SK-N-SH (cell line): ENCODE measurements around the gene CNOT4. TPM values are rescaled to one million over a fixed set of nuclear protein-coding genes. Genes with fewer than 3 reads are reported as not detected.

Source experiments
- CTCF ChIA-PET: fragments of 300-600, 350-600 bp; formaldehyde crosslinking; extraction: SDS; loops from one replicate; lab custom pipeline; 2021; lab: Yijun Ruan, JAX
- POLR2A ChIA-PET: fragments of 350-600 bp; sonication (Branson Sonifier 250); formaldehyde crosslinking; extraction: SDS; loops from one replicate; lab custom pipeline; 2020; ENCODE audit warnings: antibody characterized with exemption, inconsistent platforms; lab: Yijun Ruan, JAX
- DNase-seq: peaks from one replicate; pipeline ENCODE4 v3.0.0; 2012
- H2AFZ ChIP-seq: fragments of 200-600 bp; sonication (generic); 2 replicates; pipeline ENCODE4 v1.8.1; 2016; ENCODE audit warnings: antibody characterized with exemption, mild to moderate bottlenecking, low read depth
- H3F3A ChIP-seq: fragments of 200-600 bp; sonication (generic); replicated peaks from 2 replicates; pipeline ENCODE3; 2016; ENCODE audit warnings: antibody characterized with exemption, mild to moderate bottlenecking; ENCODE audit not compliant: insufficient read depth
- H3K27ac ChIP-seq, 2 experiments: fragments of 200-500 bp in 1 of 2; fragments of 200-600 bp in 1 of 2; sonication (Bioruptor generic) in 1 of 2; sonication (generic), shearing (Covaris generic) in 1 of 2; 2 replicates each; pipeline versions ENCODE4 v1.5.1 to v1.6.1; 2014 to 2016; ENCODE audit warnings: low read depth in 2 of 2, inconsistent platforms in 1 of 2, low read length in 1 of 2, mild to moderate bottlenecking in 1 of 2, mixed read lengths in 1 of 2
- H3K27me3 ChIP-seq: fragments of 200-600 bp; sonication (generic), shearing (Covaris generic); 2 replicates; pipeline ENCODE4 v1.6.1; 2016; ENCODE audit warnings: mixed run types; ENCODE audit not compliant: insufficient read depth
- H3K36me3 ChIP-seq, 2 experiments: fragments of 200-500 bp in 1 of 2; fragments of 200-600 bp in 1 of 2; sonication (Bioruptor generic) in 1 of 2; sonication (generic) in 1 of 2; replicated peaks in 1 of 2; 2 replicates each; pipeline versions ENCODE3 to v1.5.1; 2014 to 2016; ENCODE audit warnings: low read length in 1 of 2, mild to moderate bottlenecking in 1 of 2; ENCODE audit not compliant: insufficient read depth in 2 of 2, control insufficient read depth in 1 of 2
- H3K4me1 ChIP-seq, 2 experiments: fragments of 200-500 bp in 1 of 2; fragments of 200-600 bp in 1 of 2; sonication (Bioruptor generic) in 1 of 2; sonication (generic), shearing (Covaris generic) in 1 of 2; 2 replicates each; pipeline versions ENCODE4 v1.5.1 to v1.6.1; 2014 to 2016; ENCODE audit warnings: low read depth in 1 of 2, low read length in 1 of 2, mixed run types in 1 of 2; ENCODE audit not compliant: insufficient read depth in 2 of 2, control insufficient read depth in 1 of 2
- H3K4me2 ChIP-seq: fragments of 200-600 bp; sonication (generic), shearing (Covaris generic); 2 replicates; pipeline ENCODE4 v1.6.1; 2017; ENCODE audit warnings: mixed run types
- H3K4me3 ChIP-seq, 2 experiments: fragments of 200-500 bp in 1 of 2; fragments of 200-600 bp in 1 of 2; sonication (Bioruptor generic) in 1 of 2; sonication (generic), shearing (Covaris generic) in 1 of 2; 2 replicates each; pipeline versions ENCODE4 v1.5.1 to v1.8.1; 2014 to 2016; ENCODE audit warnings: low read depth in 2 of 2, inconsistent platforms in 1 of 2, low read length in 1 of 2, mild to moderate bottlenecking in 1 of 2, mixed read lengths in 1 of 2, moderate library complexity in 1 of 2
- H3K79me2 ChIP-seq: fragments of 200-600 bp; sonication (generic); 2 replicates; pipeline ENCODE4 v1.8.1; 2017; ENCODE audit warnings: mild to moderate bottlenecking; ENCODE audit not compliant: insufficient read depth
- H3K9ac ChIP-seq: fragments of 200-600 bp; sonication (generic); 2 replicates; pipeline ENCODE4 v1.6.1; 2017; ENCODE audit warnings: mixed run types
- H3K9me2 ChIP-seq: fragments of 200-600 bp; sonication (generic); 2 replicates; pipeline ENCODE4 v1.6.1; 2017; ENCODE audit warnings: mixed run types
- H3K9me3 ChIP-seq: fragments of 200-600 bp; sonication (generic); 2 replicates; pipeline ENCODE4 v1.6.1; 2017; ENCODE audit warnings: mixed run types, mild to moderate bottlenecking, moderate library complexity
- H4K20me1 ChIP-seq: fragments of 200-600 bp; sonication (generic); 2 replicates; pipeline ENCODE4 v1.6.1; 2017; ENCODE audit warnings: mild to moderate bottlenecking, mixed run types; ENCODE audit not compliant: insufficient read depth
- CHD2 ChIP-seq: fragments of 150-350 bp; IDR thresholded peaks from 2 replicates; pipeline ENCODE4 v1.6.1; 2018; ENCODE audit warnings: low read length; ENCODE audit not compliant: partially characterized antibody
- ELF1 ChIP-seq: IDR thresholded peaks from 2 replicates; pipeline ENCODE4 v1.4.0; 2012
- FOSL2 ChIP-seq: IDR thresholded peaks from 2 replicates; pipeline ENCODE4 v1.4.0; 2012; ENCODE audit warnings: low read depth, mild to moderate bottlenecking, moderate library complexity, borderline replicate concordance
- FOXJ3 ChIP-seq: sonication (generic); formaldehyde crosslinking; IDR thresholded peaks from 2 replicates; pipeline ENCODE4 v1.5.1; 2020; ENCODE audit warnings: mild to moderate bottlenecking, missing genetic modification reagents
- GABPA ChIP-seq: IDR thresholded peaks from 2 replicates; pipeline ENCODE4 v1.4.0; 2012; ENCODE audit warnings: low read depth, mild to moderate bottlenecking
- JUND ChIP-seq: IDR thresholded peaks from 2 replicates; pipeline ENCODE4 v1.4.0; 2012
- MAX ChIP-seq: IDR thresholded peaks from 2 replicates; pipeline ENCODE4 v1.4.0; 2012; ENCODE audit warnings: low read depth
- NFIC ChIP-seq: IDR thresholded peaks from 2 replicates; pipeline ENCODE4 v1.4.0; 2012; ENCODE audit warnings: borderline replicate concordance
- PBX3 ChIP-seq: IDR thresholded peaks from 2 replicates; pipeline ENCODE4; 2012
- POLR2AphosphoS5 ChIP-seq: IDR thresholded peaks from 2 replicates; pipeline ENCODE4 v1.6.1; 2012; ENCODE audit warnings: low read depth, low read length
- RFX5 ChIP-seq: IDR thresholded peaks from 2 replicates; pipeline ENCODE4 v1.6.1; 2012; ENCODE audit warnings: mild to moderate bottlenecking, improper control_type of control experiment, low read length
- SMC3 ChIP-seq: IDR thresholded peaks from 2 replicates; pipeline ENCODE4 v1.6.1; 2012; ENCODE audit warnings: low read depth, low read length, improper control_type of control experiment
- TAF1 ChIP-seq: IDR thresholded peaks from 2 replicates; pipeline ENCODE4 v1.6.1; 2012; ENCODE audit warnings: low read depth, mild to moderate bottlenecking, low read length, moderate library complexity, borderline replicate concordance
- TEAD4 ChIP-seq: IDR thresholded peaks from 2 replicates; pipeline ENCODE4 v1.4.0; 2012; ENCODE audit warnings: mild to moderate bottlenecking, borderline replicate concordance; ENCODE audit not compliant: insufficient read depth
- YY1 ChIP-seq: IDR thresholded peaks from 2 replicates; pipeline ENCODE4 v1.4.0; 2012; ENCODE audit warnings: low read depth, mild to moderate bottlenecking
- WGBS: methylation state at CpG from one replicate; pipeline ENCODE4 v1.1.6; 2017; ENCODE audit warnings: low lambda C conversion rate; 5-methylcytosine and 5-hydroxymethylcytosine counted together
- polyA plus RNA-seq, 3 experiments: library from polyadenylated mRNA; depleted of rRNA; stranded (reverse); fragments of >200 nt; gene quantifications; 2 replicates each; pipeline ENCODE4 v1.2.3, GENCODE V29; 2012
- TF ChIP-seq, protein P1 (sequence below): fragments of 150-350 bp; IDR thresholded peaks from 2 replicates; pipeline ENCODE4 v1.6.1; 2016; ENCODE audit warnings: mild to moderate bottlenecking, low read depth, low read length

CNOT4 gene
- polyA plus RNA-seq, 1 of the 3 experiments (the other 2 are of a cell fraction): 8.0 TPM

DNA sequence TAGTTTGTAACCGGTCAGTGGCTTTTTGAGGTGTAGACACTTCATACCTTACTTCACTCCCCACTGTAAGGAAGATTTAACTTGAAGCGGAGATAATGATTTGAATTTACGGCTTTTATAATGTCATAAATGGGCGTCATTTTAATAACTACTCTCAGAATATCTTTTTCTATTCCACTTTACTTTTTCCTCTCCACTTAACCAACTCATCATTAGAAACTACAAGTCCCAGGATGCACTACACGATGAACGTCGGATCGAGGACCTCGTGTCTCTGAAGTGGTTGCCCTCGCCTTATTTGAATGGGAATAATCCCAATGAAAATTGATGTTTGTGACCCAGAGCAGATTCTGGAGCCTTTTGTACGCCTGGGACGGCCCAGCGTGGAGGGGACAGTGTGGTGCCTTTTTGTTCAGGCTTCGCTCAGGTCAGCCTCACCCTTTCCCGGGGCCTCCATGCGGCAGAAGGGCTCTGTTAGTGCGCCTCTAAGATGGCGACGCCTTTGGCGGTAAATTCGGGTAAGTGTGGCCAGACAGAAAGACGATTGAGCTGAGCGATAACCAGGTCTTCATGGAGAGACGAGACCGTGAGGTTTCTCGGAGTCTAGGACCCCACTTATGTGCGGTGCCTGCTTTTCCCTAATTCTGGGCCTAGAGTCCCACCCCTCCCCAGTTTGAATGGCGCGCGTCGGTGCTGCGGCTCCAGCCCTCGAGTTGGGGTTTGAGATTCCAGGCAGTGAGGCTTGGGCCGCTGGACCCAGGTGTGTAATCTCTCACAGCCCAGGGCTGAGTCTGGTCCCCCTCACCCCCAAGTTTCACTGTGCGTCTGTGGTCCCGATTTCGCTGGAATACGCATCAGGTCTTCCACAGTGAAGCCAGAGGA, 47.8 kb upstream of the CNOT4 start, which contains the start of gene NUP205 (continued):
- TF ChIP-seq GABPA (peak; percentile 10; the same call in 1 of the 2 replicates), TAF1 (peak; percentile 94), POLR2AphosphoS5 (peak; percentile 96), YY1 (peak; percentile 97), JUND (no peak), SMC3 (0 out of 2 replicates have a peak, but pooled peaks have one; percentile 13), MAX (peak; percentile 97), FOSL2 (no peak), NFIC (no peak), CHD2 (peak; percentile 81), FOXJ3 (CRISPR knock-in tag) (peak; percentile 59; the same call in 1 of the 2 replicates)
- TF ChIP-seq, all 33 proteins: peak for 13

- no peak overlapping the region for H2AFZ ChIP-seq
- POLR2A ChIA-PET: no interaction called here
- TF ChIP-seq RFX5: no peak
- no peak for TF ChIP-seq PBX3
- TF ChIP-seq TEAD4: no peak
- TF ChIP-seq, all 33 proteins: peak for 0
- DNase-seq: no peak
- H4K20me1 ChIP-seq: no peaks in the 10 kb centered on the region
- H3K27me3 ChIP-seq: no peaks in the 10 kb centered on the region
- no peak overlapping the region for H3K4me2 ChIP-seq
- WGBS: 80% methylated on average over 3 of the region's 3 CpGs
- no peak overlapping the region for H3K27ac ChIP-seq
- H3K9me2 ChIP-seq: no peaks in the 10 kb centered on the region
- CTCF ChIA-PET: interaction anchor here (0.6 to 1.7 kb wide), 4 partner anchors 25 to 279 kb away, joined by 3 to 7 read pairs (median 3); no protein-coding TSS in a partner anchor
- no peaks in the 10 kb centered on the region for H3K36me3 ChIP-seq
- no peak overlapping the region for H3K9ac ChIP-seq
- no peaks in the 10 kb centered on the region for H3K4me1 ChIP-seq
- no peak overlapping the region for H3K4me3 ChIP-seq
- H3K9me3 ChIP-seq: no peaks in the 10 kb centered on the region
- peaks cover 6% of the 10 kb centered on the region for H3F3A ChIP-seq
- peaks cover 5% of the 10 kb centered on the region; the same call in 1 of the 2 replicates for H3K79me2 ChIP-seq
Observed at GRCh38 chr7:135553346-135553745, 43.4 kb upstream of the CNOT4 start.

- ChIA-PET POLR2A (no interaction called here), CTCF (interaction anchor here (0.9 to 1.7 kb wide), 6 partner anchors 10 to 278 kb away, joined by 3 to 7 read pairs (median 3); no protein-coding TSS in a partner anchor)
- Histone ChIP-seq H3K4me1 (no peaks in the 10 kb centered on the region), H3F3A (no peaks in the 10 kb centered on the region), H3K79me2 (no peaks in the 10 kb centered on the region), H3K9me2 (no peaks in the 10 kb centered on the region), H3K4me3 (no peak overlapping the region), H2AFZ (no peak overlapping the region), H3K36me3 (no peaks in the 10 kb centered on the region), H3K4me2 (no peak overlapping the region), H3K9me3 (no peaks in the 10 kb centered on the region), H3K9ac (no peak overlapping the region), H3K27me3 (no peaks in the 10 kb centered on the region), H3K27ac (no peak overlapping the region), H4K20me1 (no peaks in the 10 kb centered on the region)
- 34% methylated on average over 3 of the region's 3 CpGs for WGBS
- TF ChIP-seq, protein P1, sequence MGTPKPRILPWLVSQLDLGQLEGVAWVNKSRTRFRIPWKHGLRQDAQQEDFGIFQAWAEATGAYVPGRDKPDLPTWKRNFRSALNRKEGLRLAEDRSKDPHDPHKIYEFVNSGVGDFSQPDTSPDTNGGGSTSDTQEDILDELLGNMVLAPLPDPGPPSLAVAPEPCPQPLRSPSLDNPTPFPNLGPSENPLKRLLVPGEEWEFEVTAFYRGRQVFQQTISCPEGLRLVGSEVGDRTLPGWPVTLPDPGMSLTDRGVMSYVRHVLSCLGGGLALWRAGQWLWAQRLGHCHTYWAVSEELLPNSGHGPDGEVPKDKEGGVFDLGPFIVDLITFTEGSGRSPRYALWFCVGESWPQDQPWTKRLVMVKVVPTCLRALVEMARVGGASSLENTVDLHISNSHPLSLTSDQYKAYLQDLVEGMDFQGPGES: no peak
- no peak for TF ChIP-seq ELF1
- DNase-seq: no peak
Observed at GRCh38 chr7:135552148-135552547, 42.2 kb upstream of the CNOT4 start.
